GM18502 (cell line): Measurements from ENCODE around the gene FMN2.

Experiments used
- ATAC-seq: cut with Tn5 transposase; IDR thresholded peaks from one replicate; pipeline ENCODE4 v1.9.1; 2021; ENCODE audit warnings: mild to moderate bottlenecking; ENCODE audit not compliant: unreplicated experiment, poor library complexity

Gene FMN2

GRCh38 chr1:240506176-240506575 is 414.5 kb downstream of the FMN2 start:
- ATAC-seq = no peak

GRCh38 chr1:240508201-240508600 is 416.5 kb downstream of the FMN2 start:
- ATAC-seq = no peak

DNA sequence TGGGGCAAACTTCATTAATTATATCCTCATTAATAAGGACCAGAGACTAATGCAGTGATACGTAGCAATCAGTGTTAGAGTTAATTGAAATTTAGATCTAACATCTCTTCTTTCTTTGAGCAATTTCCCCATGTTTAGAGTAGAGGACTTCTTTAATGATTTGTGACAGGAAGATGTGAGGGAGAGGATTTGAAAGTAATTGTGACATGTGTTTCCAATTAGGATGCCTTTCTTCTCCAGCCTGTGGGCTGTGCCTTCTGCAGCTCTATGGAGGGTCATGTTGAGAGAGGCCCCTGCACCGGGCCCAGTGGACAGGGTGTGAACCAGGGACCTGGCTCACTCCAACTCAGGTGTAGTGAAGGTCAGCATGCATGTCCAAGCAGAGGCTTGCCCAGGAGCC is 417.3 kb downstream of the FMN2 start:
- no peak for ATAC-seq

GRCh38 chr1:240511789-240512188 is 420.1 kb downstream of the FMN2 start:
- ATAC-seq = no peak

DNA sequence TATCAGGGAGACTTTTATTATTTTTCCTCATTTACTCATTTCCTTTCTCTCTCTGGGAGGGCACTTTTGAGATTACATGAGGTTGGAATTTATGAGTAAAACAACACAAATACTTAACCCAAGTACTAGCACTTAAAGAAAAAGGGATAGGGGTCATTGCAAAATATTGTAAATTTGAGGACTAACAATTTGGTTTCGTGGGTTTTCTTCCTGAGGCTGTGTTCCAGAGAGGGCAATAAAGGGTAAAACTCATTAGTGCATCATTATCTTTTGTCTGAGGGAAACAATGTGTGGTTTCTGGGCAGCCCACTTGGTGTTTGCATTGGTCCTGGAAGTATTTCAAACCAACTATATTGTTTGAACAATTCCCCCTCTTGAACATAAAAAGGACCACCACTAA is 423.8 kb downstream of the FMN2 start:
- ATAC-seq = no peak

DNA sequence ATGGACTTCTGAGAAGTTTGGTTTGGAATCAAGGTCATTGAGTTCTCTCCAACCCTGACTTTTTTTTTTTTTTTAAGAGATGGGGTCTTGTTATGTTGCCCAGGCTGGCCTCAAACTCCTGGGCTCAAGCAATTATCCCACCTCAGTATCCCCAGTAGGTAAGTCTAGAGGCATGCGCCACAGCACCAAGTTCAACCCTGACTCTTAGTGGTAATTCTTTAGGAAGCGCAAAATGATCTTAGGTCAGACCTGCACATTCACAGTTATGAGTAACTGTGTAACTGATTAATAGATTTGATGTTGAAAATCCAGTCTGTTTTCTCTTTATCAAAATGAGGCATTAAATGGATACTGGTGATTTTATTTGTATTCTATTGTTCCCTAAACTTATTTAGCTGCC is 424.4 kb downstream of the FMN2 start:
- no peak for ATAC-seq

DNA sequence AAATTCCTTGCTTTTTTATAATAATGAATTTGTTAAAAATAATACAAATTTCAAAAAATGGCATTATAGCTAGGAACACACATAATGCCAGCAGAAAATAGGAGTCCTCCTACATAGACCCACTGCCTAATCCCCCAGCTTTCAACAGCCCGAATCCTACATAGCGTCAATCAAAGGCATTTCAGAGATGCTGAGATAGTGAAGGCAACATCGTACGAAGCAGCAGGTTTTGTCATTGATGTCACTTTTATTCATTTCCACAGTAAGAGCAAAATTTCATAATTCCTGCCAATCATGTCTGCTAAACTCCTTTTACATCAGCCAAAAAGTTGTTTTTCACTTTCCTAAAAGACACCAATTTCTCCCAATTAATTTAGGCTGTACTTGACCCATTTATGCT is 426.2 kb downstream of the FMN2 start:
- ATAC-seq = no peak

DNA sequence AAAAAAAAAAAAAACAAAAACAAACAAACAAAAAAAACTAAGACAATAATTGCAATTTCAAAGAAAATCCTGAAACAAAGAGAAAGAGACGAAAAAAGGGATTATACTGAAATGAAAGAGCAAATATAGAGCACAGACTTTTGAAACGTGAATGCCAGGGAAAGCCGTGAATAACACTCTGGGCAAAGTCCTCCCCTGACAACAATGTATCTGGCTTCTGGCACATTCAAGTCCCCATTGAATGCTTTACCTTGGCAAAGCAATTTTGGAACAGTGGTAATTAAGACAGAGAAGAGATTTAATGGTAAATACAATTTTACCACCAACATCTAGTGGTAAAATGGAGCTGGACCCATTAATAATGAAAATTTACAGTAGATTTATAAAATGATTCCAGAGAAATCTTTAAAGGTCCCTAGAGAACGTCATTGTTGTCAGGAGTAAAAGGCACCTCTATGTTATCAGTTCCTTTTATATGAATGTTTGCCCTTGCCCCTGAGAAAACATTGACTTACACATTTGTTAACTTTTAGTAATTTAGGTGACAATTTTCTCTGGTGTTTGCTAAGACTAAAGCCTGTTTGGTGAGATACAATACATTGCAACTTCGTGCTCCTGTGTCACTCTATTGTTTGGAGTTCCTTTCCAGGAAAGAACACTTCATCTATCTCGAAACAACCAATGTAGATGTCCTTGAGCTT is 430.6 kb downstream of the FMN2 start:
- ATAC-seq = no peak

DNA sequence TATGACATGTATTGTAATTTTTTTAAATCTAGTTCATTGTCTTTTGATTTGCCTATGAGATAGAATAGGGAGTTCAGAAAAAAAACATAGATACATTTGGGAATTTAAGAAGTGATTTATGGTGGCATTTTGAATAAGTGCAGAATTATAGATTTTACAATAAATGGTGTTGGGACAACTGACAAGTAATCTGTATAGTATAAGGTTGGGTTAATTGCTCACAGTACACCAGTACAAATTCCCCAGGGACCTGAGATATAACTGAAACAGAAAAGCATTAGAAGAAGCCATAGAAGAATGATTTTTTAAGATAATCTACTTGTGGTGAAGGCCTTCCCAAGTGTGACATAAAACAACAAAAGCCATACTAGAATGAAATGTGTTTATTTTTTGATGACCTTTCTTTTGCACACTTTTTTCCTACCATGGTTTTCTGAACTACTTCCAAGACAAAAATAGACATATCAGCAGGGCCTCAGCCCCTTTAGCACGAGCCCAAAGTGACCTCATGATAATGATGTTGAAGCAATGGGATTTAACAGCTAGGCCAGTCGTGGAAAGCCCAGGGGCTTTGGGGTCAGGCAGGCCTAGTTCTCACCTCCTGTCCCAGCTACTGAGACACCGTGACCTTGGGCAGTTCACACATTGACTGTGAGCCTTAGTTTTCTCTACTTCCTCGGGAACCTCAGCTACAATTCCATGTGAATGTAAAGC is 432.8 kb downstream of the FMN2 start:
- no peak for ATAC-seq
